Ovary (tissue), 3 donors: ENCODE data around the gene MAFB.

Experiments used
- POLR2A ChIP-seq: fragments of 450-650 bp; IDR thresholded peaks from one replicate; pipeline ENCODE4 v1.6.1; 2017; ENCODE audit warnings: antibody characterized with exemption, mild to moderate bottlenecking, moderate library complexity
- TF ChIP-seq, protein P1 (sequence below), 3 donors: fragments of 450-650 bp in 2 of 3; fragments of 200-600 bp in 1 of 3; IDR thresholded peaks; one replicate each; pipeline versions ENCODE4 v1.5.1 to v1.8.0; 2016 to 2022; ENCODE audit warnings: antibody characterized with exemption in 3 of 3, mild to moderate bottlenecking in 1 of 3
- donor health status: DM: no; HTN: no; CAD: no.

DNA sequence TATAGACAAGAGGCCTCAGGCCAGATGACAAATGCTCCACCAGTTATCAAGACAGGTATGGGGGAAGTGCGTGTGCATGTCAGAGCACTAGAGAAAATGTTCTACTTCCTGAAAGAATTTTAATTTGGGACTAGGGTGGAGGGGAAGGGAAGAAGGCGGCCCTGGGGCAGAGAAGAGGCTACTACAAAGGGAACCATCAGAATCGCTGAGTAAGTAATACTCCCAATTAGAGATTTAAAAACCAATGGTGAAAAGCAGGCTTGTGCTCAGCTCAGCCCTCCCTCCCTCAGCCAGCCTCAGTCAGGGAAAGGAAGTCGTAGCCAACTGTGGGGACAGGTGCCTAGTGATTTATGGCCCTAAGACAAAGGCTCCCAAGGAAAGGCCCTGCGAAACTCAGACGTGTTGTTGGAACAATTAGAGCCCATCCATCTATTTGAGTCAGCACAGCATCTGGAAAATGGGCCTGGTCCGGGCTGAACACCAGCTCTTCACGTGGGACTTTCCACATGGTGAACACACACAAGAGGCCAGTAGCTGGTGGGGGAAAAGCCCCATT is 15.0 kb upstream of the MAFB start:
- no peak for TF ChIP-seq POLR2A
- TF ChIP-seq, protein P1, sequence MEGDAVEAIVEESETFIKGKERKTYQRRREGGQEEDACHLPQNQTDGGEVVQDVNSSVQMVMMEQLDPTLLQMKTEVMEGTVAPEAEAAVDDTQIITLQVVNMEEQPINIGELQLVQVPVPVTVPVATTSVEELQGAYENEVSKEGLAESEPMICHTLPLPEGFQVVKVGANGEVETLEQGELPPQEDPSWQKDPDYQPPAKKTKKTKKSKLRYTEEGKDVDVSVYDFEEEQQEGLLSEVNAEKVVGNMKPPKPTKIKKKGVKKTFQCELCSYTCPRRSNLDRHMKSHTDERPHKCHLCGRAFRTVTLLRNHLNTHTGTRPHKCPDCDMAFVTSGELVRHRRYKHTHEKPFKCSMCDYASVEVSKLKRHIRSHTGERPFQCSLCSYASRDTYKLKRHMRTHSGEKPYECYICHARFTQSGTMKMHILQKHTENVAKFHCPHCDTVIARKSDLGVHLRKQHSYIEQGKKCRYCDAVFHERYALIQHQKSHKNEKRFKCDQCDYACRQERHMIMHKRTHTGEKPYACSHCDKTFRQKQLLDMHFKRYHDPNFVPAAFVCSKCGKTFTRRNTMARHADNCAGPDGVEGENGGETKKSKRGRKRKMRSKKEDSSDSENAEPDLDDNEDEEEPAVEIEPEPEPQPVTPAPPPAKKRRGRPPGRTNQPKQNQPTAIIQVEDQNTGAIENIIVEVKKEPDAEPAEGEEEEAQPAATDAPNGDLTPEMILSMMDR (IDR thresholded peaks at IDR 0.05) = no peak
